GM19467 (cell line): Measurements from ENCODE around the gene LTB.
"Not testable (repeated sequence)": the region's sequence is repeated elsewhere in the genome, so short reads cannot be mapped to it uniquely, and the experiment has no call there.

Experiments
- ATAC-seq: cut with Tn5 transposase; IDR thresholded peaks from one replicate; pipeline ENCODE4 v1.9.1; 2021; ENCODE audit warnings: mild to moderate bottlenecking, moderate library complexity; ENCODE audit not compliant: unreplicated experiment

Gene LTB

DNA sequence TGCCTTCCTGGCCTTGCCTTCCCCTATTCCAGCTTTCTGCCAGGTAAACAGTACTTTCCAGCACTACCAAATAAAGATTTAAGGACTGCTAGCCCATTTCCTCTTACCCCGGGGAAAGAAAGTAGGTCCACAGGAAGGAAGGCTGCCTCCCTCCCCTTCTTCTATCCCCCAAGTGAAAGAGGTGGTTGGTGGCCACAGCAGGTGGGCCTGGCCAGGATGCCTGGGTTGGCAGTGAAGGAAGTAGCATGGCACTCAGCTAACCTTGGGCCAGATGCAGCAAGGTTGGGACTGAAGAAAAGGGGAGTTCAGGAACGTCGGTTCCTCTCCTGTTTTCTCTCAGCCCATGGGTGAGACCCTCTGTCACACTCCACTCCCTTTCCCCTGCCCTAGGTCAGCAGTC is 25.9 kb downstream of the LTB start:
- no peak for ATAC-seq

DNA sequence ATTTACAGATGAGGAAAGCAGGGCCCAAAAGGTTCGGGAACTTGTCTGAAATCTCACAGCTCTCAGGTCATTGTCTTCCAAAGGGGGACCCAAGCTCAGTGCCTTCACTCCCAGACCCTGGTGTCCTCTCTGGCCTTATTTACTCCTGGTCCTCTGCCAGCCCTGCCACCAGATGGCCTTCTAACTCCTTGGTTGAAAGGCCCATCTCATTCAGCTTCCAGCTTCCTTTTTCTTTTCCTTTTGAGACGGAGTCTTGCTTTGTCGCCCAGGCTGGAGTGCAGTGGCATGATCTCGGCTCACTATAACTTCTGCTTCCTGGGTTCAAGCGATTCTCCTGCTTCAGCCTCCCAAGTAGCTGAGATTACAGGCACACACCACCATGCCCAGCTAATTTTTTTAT is 30.9 kb downstream of the LTB start:
- ATAC-seq: not testable (repeated sequence)

DNA sequence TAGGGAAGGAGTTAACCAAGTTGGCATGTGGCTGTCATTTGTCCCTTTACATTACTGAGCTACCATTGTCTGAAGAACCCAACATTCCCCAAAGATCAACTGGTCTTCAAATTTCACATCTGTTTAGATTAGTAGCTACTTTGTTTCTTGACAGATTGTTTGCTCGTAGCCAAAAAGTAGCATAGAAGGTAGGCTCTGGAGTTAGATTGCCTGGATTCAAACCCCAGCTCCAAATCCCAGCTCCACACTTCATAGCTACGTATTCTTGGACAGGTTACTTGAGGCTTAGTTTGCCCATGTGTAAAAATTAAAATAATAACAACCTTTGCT is 33.7 kb downstream of the LTB start:
- no peak for ATAC-seq

DNA sequence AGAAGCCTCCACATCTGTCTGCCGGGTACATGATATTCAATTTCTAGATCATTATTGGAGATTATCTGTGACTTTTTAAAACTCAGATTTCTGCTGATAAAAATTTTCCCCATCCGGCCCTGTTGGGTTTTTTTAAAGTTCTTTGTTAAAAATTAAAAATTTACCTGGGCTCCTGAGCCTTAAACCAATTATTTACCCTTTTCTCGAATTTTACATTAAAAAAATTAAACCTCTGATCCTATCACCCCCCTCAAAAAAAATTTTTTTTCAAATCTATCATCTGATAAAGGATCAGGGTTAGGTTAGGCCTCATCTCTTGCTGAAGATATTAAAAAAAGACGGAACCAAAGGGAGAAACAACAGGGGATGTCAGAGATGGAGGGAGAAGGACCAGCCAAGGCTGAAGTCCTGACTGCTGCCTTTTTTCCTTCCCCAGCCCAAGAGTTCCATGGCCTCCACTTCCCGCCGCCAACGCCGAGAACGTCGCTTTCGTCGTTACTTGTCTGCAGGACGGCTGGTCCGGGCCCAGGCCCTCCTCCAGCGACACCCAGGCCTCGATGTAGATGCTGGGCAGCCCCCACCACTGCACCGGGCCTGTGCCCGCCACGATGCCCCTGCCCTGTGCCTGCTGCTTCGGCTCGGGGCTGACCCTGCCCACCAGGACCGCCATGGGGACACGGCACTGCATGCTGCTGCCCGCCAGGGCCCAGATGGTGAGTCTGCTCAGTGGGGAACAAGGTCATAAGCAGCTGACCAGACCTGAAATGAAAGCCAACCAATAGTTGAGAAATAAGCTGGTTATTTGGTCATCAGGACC is 34.3 kb downstream of the LTB start:
- no peak for ATAC-seq

DNA sequence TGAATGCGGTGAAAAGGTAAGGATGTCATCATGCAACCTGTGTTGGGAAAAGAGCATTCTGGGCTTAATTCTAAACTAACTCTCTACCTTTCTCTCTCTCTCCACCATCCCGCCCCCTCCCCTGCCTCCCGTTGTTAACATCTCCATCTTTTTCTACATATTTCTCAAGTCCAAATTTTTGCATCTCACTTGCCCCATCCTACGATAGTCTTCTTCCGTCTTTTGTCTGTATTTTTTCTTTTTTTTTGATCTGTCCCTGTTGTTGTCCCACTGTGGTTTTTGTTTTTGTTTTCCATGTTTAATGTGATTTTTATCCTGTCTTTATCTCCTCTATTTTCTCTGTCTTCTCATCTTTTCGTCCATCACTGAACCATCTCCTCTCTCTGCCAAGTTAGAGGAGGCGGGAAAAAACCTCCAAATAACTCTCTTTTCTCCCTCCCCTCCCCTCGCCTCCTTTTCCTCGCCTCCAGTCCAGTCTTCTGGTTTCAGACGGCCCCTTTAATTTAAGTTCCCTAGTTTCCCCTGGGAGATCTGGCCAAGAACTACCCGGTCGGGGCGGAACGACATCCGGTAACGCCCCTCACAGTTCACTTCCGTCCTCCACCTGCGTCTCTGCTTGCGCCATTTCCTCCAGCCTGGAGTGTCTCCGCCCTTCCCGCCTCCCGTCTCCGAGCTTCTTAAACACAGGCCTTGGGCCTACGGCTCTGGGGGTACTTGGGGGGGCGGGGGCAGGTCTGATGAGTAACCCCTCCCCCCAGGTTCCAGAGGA is 35.1 kb downstream of the LTB start, which contains the start of gene NFKBIL1:
Gene NFKBIL1, plus strand, starts transcription at position 651 of the 769 bp plus-strand sequence. Its CDS starts 87 bp downstream, at position 738.
- ATAC-seq: peak; percentile 57

DNA sequence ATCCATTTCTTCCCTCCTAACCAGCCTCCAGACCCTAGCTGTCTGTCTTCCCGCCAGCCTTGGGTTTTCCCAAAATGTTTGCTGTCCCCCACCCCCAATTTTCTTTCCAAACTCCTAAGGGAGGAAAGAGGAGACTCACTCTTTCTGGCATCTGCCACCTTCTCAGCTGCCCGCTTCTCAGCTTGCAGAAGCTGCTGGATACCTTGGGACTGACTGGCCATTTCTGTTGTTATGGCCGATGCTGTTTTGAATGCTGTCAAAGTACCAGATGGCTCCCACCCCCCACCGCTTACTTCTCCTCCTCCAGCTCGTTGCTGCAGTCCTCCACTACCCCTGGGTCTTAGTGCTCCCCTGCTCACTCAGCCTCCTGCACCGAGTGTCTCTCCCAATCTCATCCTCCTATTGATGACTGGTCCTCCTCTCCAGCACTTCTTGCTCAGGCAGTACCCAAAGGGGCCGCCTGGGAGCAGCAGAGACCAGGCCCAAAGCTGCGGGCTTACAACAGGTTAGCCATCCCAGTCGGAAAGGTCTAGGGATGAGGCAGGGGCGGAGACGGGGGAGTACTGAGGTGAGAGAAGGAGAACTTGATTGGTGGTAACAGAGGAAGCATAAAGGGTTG is 35.8 kb downstream of the LTB start, which contains the start of gene ATP6V1G2:
Gene ATP6V1G2, minus strand, starts transcription at position 270 of the 619 bp plus-strand sequence. Its CDS starts 49 bp downstream, at position 221.
- peak; percentile 38 for ATAC-seq

DNA sequence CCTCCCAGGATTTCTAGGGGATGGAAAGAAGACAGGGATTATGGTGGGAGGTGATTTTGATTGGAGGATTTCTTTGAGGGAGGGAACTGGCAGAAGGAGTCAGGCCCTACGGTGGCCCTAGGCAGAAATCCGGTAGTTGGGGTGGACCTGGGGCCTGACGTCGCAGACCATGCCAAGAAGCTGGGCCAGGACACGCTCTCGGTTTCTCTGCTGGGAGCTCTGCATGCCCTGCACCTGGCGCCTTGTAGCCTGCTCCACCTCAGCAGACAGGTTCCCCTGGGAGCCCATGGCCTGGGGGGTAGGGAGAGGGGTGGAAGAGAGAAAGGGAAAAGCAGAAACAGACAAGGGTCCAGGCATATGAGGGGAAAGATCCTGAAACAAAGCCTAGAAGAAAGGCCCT is 36.9 kb downstream of the LTB start:
- no peak for ATAC-seq

DNA sequence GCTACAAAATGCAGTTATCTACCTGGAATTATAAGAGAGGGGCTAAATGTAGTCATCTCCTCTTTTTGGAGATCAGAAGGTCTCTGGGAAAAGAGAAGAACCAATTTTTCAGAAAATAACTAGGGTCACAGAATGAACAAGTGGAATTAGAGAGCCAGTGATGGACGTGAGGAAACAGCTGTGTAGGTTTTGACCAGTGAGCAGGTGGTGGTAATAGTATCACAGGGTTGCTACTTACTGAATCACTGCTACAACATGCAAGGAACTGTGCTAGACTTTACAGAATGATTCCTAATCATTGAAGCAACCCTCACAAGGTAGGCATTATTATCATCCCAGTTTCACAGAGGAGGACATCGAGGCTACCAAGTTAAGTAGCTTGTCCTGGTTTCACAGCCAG is 37.5 kb downstream of the LTB start:
- ATAC-seq: no peak

DNA sequence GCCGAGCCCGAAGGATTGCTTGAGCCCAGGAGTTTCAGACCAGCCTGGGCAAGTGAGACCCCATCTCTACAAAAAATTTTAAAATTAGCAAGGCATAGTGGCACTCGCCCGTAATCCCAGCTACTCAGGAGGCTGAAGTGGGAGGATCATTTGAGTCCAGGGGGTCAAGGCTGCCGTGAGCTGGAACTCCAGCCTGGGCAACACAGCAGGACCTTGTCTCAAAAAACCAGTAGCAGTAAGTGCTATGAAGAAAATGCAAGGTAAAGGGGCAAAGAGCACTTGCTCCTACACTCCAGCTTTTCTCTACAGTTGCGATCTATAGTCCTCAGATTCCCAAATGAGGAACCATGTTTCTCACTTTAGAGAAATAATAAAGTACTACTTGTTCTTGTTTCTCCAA is 38.6 kb downstream of the LTB start:
- ATAC-seq: no peak

DNA sequence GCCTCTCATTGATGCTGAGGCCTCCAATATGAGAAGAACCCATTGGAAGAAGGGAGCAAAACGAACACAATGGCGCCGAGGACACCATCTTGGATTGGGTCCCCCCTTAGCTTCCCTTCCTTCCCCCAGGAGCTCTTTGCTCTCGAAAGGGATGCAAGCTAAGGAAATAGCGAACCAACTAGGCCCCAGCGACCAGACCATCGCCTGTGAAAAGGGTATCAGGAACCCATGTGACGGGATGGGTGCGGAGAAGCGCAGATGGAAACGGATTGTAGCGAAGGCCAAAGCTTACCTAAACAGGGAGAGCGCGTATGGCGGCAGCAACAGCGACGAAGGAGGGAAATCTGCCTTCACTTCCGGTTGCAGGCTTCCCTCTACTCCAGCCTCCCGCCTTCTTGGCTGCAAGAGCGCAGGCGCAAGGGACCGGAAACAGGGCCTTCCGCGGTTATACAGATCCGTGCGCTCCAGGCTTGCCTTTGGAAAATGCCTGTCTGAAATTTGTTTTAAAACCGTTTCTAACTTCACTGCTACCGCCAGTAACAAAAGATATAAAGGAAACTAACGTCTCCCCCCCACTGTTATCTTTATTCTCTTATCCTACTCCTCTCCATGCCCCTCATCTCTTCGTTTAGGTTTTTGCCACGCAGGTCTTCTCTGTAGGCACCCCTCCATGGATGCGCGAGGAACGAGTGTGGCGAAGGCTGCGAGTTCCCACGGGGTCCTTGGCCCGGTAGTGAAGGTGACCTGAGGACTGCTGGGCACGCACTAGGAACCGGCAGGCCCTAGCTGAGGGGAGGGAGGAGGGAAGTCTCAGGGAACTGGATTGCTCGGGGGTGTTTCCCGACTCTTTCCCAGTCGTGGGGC is 40.3 kb downstream of the LTB start, which contains the start of gene DDX39B:
Gene DDX39B, minus strand, starts transcription at position 346 of the 864 bp plus-strand sequence. CDS start 1,471 bp downstream, outside the sequence.
- peak; percentile 51 for ATAC-seq

DNA sequence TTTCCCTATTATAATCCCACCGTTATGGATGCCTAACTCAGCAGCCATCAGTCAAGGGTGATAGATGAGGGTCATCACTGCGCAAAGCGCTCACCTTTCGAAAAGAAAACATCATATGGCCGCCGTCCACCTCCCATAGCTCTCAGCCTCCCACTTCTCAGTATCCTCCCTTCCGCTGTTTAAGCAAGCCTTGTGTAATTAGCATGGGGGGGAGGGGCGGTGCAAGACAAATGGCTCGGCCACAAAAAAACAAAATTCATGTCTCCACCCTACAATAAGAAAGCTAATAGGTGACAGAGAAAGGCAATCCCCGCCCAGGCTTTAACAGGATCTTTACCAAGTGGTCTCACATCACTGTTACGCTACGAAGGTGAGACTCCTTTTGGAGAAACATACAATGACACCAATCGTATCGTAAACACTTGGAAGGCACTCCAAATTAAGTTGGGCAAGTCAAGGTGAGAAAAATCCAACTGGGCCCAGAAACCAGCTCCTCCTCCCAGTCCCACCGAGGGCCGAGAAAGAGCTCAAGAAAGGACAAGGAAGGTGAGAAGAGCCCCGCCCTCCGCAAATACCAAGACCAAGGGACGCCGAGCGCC is 41.1 kb downstream of the LTB start:
- peak; percentile 4 for ATAC-seq

DNA sequence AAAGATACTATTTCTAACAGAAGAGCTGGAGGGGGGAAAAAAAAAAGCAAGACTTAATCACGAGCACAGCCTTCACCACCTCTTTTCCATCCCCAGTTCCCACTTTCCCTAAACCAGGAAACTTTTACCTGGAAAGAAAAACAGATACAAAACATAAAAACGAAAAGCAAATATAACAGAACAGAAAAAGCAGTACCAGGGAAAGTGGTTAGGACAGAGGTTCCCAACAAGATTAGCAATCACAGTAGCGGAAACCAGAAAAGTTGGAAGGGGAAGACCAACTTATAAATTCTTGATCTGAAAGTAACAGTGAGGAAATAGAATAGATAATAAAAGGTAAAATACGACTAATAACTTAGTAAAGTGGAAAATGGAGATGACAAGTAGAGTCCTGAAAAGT is 41.6 kb downstream of the LTB start:
- ATAC-seq: no peak

DNA sequence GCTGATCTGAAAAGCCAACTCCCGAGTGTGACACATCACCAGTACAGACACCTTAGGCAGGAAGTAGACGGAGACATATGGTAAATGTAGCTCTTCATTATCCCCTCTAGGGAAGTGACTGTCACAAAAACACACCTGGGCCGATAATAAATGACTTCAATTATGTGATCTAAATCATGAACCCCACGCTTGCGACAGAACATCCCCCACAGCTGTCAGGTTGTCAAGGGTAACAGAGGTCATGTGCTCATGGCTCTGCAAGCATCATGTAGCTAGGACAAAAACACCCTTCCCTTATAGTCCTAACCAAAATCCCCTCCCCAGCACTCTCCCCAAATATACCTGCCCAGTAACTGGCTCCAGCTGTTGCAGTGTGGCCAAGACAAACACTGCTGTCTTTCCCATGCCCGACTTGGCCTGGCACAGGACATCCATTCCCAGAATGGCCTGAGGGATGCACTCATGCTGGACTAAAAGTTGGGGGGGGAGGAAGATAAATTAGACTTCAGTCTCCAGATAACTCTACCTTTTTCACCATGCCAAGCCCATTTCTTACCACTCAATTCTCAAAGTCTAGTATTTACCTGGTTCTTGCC is 43.3 kb downstream of the LTB start:
- no peak for ATAC-seq

DNA sequence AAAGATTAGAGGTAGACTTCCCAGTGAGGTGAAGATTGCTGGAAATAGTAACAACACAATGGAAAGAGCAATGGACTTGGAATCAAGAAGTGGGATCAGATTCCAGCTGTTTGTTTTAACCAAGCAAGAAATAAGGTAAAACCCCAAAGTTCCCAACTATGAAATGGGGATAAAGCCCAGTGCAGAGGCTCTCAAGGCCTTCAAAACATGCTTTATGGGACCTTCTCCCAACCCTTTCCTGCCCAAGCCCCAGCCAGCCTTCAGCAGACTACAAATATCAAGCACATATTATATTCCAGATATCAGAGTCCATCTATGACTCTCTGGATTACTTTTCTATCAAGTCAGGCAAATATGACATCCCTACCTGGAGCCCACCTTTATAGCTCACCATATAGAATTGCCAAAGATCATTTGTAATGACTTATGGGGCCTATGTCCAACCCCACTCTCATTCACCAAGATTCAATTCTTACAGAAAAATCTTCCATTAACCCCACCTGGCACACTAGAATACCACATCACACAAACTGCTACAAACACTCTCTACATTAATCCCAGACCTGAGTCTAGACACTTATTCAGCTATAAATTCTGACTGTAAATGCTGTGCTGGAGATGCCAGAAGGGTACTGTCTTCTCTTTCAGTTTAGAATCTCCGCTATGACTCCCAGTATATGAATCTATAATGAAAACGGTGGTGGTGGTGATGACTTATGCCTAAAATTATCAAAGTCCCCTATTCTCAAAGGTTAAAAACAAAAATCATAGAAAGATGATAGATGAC is 46.5 kb downstream of the LTB start:
- no peak for ATAC-seq

DNA sequence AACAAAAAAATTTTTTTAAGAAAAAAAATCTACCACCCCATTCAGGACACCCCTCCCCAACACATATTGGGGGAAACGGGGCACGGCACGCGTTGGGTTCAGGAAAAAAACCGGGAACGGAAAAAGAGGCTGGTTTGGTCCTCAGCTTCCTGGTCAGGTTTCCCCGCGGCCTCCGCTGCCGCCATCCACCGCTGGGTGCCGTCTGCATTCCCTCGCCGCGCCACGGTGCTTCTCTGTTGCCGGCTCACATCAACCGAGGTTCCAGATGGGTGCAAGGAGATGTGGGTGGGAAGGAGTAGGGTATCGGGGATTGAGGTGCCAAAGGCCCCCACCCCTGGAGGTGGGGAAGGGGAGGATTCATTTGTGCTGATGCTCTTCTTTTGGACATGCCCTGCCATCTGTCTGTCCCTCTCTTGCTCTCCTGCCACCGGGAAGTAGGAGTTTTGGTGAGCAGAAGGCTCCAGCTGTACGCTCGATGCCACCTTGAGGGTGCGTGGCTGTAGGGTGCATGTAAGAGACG is 47.6 kb downstream of the LTB start:
- ATAC-seq: no peak

DNA sequence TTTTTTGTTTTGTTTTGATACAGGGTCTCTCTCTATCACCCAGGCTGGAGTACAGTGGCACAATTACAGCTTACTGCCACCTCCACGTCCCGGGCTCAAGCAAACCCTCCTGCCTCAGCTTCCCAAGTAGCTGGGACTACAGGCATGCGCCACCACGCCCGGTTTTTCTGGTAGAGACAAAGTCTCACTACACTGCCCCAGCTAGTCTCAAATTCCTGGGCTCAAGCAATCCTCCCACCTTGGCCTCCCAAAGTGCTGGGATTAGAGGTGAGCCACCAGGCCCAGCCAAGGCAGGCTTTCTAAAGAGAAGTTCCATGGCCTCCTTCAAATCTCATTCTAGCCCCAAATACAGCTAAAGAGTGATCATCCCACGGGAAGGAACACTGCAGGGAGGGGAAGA is 48.2 kb downstream of the LTB start:
- ATAC-seq: no peak

DNA sequence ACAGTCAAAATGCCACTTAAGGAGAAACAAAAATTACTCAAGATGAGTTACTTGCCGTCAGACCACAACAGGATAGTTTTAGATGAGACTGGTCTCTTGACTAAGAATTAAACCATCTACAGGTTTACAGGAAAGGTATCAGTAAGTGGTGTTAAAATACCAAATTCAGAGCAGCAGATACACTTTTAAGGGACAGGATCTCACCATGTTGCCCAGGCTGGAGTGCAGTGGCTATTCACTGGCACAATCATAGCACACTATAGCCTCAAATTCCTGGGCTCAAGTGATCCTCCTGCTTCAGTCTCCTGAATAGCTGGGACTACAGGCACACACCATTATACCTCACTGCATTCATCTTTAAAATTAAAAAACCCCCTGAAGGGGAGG is 48.8 kb downstream of the LTB start:
- ATAC-seq: no peak

DNA sequence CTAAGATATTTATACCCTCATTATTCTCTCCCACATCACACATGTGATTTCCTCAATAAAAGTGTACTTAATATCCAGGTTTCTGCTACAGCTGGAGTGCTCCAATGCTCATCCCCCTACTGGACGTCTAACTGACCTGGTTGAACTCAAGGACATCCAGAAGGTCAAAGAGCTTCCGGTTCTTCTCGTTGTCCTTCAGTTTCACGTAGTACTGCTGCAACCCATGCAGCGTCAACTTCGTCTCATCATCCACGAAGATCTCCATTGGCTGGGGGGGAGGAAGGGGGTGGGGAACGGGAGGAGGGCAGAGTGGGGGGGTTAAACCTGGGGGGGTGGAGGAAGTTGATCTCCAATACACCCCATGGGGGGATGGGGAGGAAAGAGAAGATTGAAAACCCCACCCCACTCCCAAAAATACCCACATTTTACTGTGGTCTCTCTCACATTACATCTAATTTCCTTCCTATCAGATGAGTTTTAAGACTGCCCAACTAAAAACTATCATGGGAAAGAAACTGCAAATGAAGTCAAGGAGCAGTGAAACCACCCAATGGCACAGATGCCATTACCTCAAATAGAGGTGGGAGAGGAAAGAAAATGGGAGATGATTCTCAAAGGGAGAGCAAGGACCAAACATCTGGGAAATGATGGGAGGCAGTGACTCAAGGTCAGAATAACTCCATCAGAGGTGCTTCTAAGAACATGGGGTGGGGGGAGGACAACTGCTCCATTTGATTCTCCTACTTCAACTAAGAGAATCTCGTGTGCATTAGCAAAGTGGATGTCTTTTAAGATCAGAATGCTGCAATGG is 49.4 kb downstream of the LTB start:
- ATAC-seq: no peak
